22Rv1 (cell line): ENCODE results near the gene CPAMD8.

Experiments used
- ZFX ChIP-seq: fragments of 450-650 bp; IDR thresholded peaks from 2 replicates; pipeline ENCODE4 v1.6.1; 2017; ENCODE audit warnings: antibody characterized with exemption, borderline replicate concordance
- TF ChIP-seq, protein P1 (sequence below): fragments of 450-650 bp; IDR thresholded peaks from 2 replicates; pipeline ENCODE4 v1.5.1; 2017; ENCODE audit warnings: mild to moderate bottlenecking

DNA sequence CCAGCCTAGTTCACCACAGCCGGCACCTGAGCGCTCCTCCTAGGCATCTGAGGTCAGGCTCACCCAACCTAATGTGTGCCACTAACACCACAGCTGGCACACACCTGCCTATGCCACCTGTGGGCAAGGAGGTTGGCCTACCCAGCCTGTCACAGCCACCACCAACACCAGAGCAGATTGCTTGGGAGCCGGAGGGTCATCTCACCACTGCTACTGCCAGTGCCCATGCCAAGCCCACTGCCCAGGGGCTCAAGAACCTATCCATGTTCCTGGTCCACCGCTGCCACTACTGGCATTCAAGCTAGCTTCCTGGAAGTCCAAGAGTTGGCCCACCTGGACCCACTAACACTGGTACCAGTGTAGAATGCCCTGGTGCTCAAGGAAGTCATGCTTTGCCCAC lies 95.3 kb downstream of the CPAMD8 start:
- TF ChIP-seq, protein P1, sequence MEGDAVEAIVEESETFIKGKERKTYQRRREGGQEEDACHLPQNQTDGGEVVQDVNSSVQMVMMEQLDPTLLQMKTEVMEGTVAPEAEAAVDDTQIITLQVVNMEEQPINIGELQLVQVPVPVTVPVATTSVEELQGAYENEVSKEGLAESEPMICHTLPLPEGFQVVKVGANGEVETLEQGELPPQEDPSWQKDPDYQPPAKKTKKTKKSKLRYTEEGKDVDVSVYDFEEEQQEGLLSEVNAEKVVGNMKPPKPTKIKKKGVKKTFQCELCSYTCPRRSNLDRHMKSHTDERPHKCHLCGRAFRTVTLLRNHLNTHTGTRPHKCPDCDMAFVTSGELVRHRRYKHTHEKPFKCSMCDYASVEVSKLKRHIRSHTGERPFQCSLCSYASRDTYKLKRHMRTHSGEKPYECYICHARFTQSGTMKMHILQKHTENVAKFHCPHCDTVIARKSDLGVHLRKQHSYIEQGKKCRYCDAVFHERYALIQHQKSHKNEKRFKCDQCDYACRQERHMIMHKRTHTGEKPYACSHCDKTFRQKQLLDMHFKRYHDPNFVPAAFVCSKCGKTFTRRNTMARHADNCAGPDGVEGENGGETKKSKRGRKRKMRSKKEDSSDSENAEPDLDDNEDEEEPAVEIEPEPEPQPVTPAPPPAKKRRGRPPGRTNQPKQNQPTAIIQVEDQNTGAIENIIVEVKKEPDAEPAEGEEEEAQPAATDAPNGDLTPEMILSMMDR, result no peak
- TF ChIP-seq ZFX, result no peak
